NCI-H2227 treated with DMSO at 0.1 percent for 48 hours (cell line): ENCODE results near the gene NCK2.

Experiments used
- DNase-seq: peaks from one replicate; lab custom pipeline; 2025; lab: John Stamatoyannopoulos, UW

Gene NCK2

DNA sequence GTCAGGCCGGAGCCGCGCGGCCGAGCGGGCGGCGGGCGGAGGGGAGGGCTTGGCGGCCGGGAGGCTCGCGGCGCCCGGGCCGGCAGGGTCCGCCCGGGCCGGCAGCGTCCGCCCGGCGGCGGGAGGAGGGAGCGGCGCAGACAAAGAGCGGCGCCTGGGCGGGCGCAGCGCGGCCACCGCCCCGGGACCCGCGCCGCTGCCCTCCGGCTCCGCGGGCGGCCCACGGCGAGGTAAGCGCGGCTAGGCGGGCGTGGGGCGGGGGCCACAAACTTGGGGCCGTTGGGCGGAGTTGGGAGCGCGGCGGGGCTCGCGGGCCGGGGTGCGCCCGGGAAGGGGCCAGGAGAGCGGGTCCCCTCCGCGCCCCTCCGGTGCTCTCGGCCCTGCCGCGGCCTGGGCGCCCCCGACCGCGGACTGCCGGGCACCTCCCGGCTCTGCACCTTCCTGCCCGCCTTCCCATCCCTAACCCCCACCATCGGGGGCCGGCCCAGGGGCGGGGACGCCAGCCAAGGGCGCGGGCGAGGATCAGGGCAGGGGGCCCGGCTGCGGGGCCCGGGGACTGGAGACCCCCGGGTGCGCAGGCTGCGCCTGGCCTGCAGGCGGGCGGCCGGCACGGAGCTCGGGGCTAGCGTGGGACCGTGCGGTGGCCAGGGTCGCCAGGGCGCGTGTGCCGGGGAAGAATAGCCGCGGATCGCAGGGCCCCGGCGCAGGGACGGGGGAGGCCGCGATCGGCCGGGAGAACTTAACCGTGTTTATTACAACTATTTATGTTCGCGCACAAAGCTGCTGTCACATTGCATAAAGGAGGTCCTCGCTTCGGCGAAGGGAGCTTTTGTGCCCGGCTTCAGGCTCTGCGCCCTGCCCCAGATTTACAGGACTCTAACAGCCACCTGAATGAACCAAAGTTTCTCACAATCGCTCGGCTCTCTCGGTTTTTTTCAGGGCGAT, at the start of gene NCK2:
Gene NCK2 (plus strand): TSS at position 4 of the 945 bp plus-strand sequence. CDS start 110,152 bp downstream, outside the sequence.
- peak; percentile 17 for DNase-seq

- no peak for DNase-seq
Measured at GRCh38 chr2:105697781-105698449, 46.8 kb upstream of the NCK2 start.

- DNase-seq, result no peak
Measured at GRCh38 chr2:105698820-105699219, 45.9 kb upstream of the NCK2 start.

- no peak for DNase-seq
Measured at GRCh38 chr2:105701042-105701441, 43.7 kb upstream of the NCK2 start.

DNA sequence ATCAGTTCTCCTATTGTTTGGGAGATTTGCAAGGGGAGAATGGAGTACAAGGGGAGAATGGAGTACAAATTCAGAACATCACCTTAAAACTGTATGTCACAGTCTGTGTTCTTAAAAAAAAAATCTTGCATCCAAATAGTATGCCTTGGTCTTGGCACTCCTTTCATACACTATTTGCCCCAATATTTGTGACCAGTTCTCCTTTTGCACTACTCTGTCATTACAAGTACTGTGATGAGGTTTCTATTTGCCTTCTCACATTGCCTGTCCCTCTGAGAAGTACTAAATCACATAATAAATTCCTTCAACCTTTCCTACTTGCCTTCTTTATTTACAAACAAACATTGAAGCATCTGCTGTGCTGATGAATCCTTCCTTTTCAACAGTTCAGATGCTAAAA, 36.0 kb upstream of the NCK2 start:
- DNase-seq, result no peak

GRCh38 chr2:105711394-105711793, 33.3 kb upstream of the NCK2 start:
- DNase-seq, result no peak

- no peak for DNase-seq
Measured at GRCh38 chr2:105712166-105712915, 32.4 kb upstream of the NCK2 start.

DNA sequence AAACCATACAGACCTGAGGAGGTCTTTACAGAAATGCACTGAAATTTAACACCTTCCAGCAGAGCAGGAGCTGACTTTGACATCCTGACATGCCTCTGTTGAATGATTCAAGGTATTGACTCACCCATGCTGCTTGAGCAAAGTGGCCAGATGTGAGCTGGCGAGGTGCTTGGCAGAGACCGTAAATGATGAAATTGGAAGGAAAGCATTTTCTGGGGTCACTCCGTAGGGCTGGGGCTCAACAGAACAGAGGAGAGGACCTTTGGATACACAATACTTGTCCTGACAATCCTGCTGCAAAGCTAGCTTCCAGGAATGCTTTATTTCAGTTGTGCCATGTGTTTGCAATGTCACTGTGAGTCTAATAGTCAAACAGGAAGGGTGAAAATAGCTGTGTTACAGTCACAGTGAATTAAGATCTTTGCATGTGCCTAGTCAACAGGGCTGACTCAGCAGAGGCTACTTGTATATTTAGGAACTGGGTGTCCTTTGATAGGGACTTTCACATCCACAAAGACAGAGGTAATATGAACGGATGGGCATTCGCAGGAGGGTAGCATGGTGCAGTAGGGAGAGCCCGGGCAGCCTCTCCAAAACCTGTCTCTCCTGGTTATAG, 31.6 kb upstream of the NCK2 start:
- DNase-seq, result no peak

DNA sequence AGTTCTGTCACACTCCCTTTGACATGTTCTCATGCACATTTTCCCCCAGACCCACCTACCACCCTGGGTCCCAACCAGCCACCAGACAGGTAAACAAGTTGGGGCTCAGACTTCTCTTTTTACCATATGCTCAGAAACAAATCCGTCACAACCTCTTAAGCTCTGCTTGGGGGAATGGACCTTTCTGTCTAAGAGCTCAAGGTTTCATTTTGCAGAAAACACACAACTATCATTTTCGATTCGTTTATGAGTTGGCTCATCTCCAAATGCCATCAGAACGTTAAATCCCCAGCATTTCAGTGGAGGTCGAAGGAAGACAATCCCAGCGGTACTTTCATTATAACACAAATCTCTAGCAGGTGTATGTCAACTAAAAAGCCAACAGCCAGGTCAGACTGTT, 30.6 kb upstream of the NCK2 start:
- no peak for DNase-seq

DNA sequence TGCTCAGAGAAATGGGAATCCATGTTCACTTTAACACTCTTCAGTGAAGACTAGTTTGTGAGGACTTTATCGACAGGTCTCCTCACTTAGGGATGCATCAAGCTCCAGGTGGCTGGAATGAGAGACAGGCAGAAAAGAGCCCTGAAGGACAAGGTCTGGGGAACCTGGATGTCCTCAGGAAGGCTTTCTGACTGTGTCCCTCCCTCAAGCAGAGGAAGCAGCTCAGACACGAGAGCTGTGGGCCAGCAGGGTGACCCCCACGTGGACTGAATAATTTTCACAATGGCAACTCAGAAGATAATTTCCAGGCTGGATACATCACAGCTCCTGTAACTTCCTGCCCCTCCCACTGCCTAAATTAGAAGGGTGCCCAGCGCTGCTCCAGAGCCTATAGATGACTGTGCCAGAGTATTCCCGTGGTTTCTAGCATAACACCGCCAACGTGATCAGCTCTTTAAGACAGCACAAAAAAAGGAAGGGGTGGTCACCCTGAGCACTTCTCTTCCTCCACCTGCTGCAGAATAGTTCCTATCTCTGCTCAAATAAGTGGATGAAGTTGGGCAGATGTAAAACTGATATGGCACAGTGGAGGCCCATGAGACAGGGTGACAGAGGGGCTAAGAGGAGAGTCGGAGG, 25.7 kb upstream of the NCK2 start:
- no peak for DNase-seq

GRCh38 chr2:105721991-105722511, 22.7 kb upstream of the NCK2 start:
- no peak for DNase-seq

DNA sequence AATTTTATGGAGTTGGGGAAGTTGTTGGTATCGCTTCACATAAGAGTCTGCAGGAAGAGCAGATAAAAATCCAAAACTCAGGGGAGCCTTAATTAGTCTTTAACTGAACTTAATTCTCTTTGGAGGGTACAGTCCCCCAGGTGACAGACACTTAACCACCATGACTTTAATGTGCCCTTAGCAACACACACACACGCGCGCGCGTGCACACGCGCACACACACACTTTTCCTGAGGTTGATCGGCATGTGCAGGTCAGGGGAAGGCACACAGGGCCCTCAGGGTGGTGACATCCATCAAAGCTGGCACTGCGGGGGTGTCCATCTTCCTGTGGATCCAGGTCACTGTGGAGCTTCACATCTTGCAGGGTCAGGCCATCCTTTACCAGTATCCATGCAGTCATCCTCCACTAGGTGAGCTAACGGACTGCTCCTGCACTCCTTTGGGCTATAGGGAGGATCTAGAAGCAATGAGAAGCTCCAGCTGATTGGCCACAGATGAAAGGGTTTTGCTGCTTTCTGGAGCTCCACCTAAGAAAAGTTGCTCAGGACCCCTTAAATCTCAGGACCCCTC, 21.9 kb upstream of the NCK2 start:
- DNase-seq, result no peak

- no peak for DNase-seq
Measured at GRCh38 chr2:105723431-105723830, 21.3 kb upstream of the NCK2 start.

DNA sequence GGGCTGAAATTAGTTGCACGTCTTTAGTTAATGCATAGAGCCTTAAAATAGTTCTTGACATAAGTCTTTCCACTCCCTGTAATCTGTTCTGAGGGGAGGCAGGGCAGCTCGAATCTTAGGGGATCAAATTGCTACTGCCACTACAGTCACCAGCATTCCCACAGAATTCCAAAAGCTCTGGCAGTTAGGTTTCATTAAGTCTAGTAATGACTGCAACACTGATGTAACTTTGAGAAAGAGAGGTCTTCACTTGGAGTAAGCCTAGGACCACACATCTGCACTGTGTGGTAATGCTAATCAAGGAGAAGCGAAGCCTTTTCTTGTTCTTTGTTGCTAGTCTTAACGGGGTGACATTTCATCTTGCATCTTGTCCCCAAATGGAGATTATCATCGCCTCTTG, 19.3 kb upstream of the NCK2 start:
- no peak for DNase-seq

- DNase-seq, result no peak
Measured at GRCh38 chr2:105730170-105730569, 14.5 kb upstream of the NCK2 start.

DNA sequence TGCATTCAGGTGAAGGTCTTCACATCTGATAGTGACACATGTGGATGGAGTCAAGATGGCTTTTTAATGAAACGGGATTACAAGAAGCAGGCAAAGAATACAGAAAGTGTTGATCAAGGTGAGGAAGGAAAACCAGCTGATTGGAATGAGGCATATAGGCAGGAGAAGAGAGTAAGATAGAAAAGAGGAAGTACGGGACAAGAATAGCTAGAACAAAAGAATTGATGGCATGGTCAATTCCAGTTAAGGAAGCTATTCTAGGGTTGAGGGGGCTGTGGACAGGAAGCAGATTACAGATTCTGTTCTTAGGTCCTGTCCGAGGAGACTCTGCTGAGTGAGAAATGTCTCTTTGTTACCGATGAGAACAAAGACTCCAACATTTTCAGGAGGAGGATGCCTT, 13.2 kb upstream of the NCK2 start:
- DNase-seq, result no peak

GRCh38 chr2:105732101-105732500, 12.6 kb upstream of the NCK2 start:
- DNase-seq, result no peak

- no peak for DNase-seq
Measured at GRCh38 chr2:105732955-105733607, 11.6 kb upstream of the NCK2 start.

GRCh38 chr2:105733875-105734274, 10.8 kb upstream of the NCK2 start:
- no peak for DNase-seq

GRCh38 chr2:105734762-105735538, 9.8 kb upstream of the NCK2 start:
- DNase-seq, result no peak
